ENCODE measurements around the gene CITED4. TPM values are rescaled to one million over a fixed set of nuclear protein-coding genes. Genes with fewer than 3 reads are reported as not detected.

The CITED4 gene
- total RNA-seq, 2 experiments from 2014 or later = 2.0 TPM; not detected in 1

GRCh38 chr1:40872276-40872675 lies 10.1 kb upstream of the CITED4 start:
- H3K79me2 ChIP-seq (ENCODE audit: insufficient read depth, low read depth, low read length) = no peaks in the 10 kb centered on the region
- ChIA-PET POLR2A (interaction anchor here (0.7 kb wide), 1 partner anchor 665 kb away, joined by 3 read pairs; no protein-coding TSS in a partner anchor), CTCF (ENCODE audit: unreplicated experiment) (no interaction called here)
- H4K20me1 ChIP-seq (ENCODE audit: insufficient read depth, low read length) = no peaks in the 10 kb centered on the region
- no peak overlapping the region for H3K4me2 ChIP-seq (ENCODE audit: low read length)
- no peak for DNase-seq (ENCODE audit: low spot score)
- no peaks in the 10 kb centered on the region for H3K36me3 ChIP-seq (ENCODE audit: insufficient read depth, low read length)
- intact Hi-C loops (cut with micrococcal nuclease; ENCODE audit: unreplicated experiment) = no loop called here
- H3K27ac ChIP-seq (ENCODE audit: low read depth, low read length, poor library complexity, severe bottlenecking) = no peak overlapping the region
- no peak for TF ChIP-seq EZH2phosphoT487 (IDR thresholded peaks at IDR 0.05; ENCODE audit: borderline replicate concordance, low read depth, low read length)
- no peak for TF ChIP-seq CTCF (conservative IDR thresholded peaks at IDR 0.05; ENCODE audit: low read length)
- no TSS peak for BruUV-seq (replicated peaks)
- H3K4me3 ChIP-seq (ENCODE audit: low read depth, low read length, poor library complexity, severe bottlenecking) = no peak overlapping the region
- no peak overlapping the region for H2AFZ ChIP-seq (ENCODE audit: low read length)
- peaks cover 4% of the 10 kb centered on the region; the same call in 1 of the 2 replicates for H3K9me3 ChIP-seq (ENCODE audit: low read length)
- no peaks in the 10 kb centered on the region for H3K9me2 ChIP-seq (ENCODE audit: insufficient read depth, low read length)
- no peaks in the 10 kb centered on the region for H3K4me1 ChIP-seq (ENCODE audit: insufficient read depth, low read length, poor library complexity, severe bottlenecking)

- H3K9me2 ChIP-seq (ENCODE audit: insufficient read depth, low read length) = no peaks in the 10 kb centered on the region
- BruUV-seq (replicated peaks) = no TSS peak
- no peaks in the 10 kb centered on the region for H3K36me3 ChIP-seq (ENCODE audit: insufficient read depth, low read length)
- no peaks in the 10 kb centered on the region for H3K79me2 ChIP-seq (ENCODE audit: insufficient read depth, low read depth, low read length)
- TF ChIP-seq EZH2phosphoT487 (IDR thresholded peaks at IDR 0.05; ENCODE audit: borderline replicate concordance, low read depth, low read length) (no peak), CTCF (conservative IDR thresholded peaks at IDR 0.05; ENCODE audit: low read length) (no peak)
- H3K4me2 ChIP-seq (ENCODE audit: low read length) = no peak overlapping the region
- intact Hi-C loops (cut with micrococcal nuclease; ENCODE audit: unreplicated experiment) = no loop called here
- no peaks in the 10 kb centered on the region for H4K20me1 ChIP-seq (ENCODE audit: insufficient read depth, low read length)
- DNase-seq (ENCODE audit: low spot score) = no peak
- H3K27ac ChIP-seq (ENCODE audit: low read depth, low read length, poor library complexity, severe bottlenecking) = no peak overlapping the region
- ChIA-PET POLR2A (interaction anchor here (0.6 kb wide), 1 partner anchor 10 kb away, joined by 3 read pairs; no protein-coding TSS in a partner anchor), CTCF (ENCODE audit: unreplicated experiment) (no interaction called here)
- no peak overlapping the region for H2AFZ ChIP-seq (ENCODE audit: low read length)
- no peak overlapping the region for H3K4me3 ChIP-seq (ENCODE audit: low read depth, low read length, poor library complexity, severe bottlenecking)
- no peaks in the 10 kb centered on the region for H3K4me1 ChIP-seq (ENCODE audit: insufficient read depth, low read length, poor library complexity, severe bottlenecking)
- no peaks in the 10 kb centered on the region for H3K9me3 ChIP-seq (ENCODE audit: low read length)
Observed at GRCh38 chr1:40870135-40870728, 8.1 kb upstream of the CITED4 start.

GRCh38 chr1:40868051-40868723 lies 6.0 kb upstream of the CITED4 start:
- POLR2A ChIA-PET = interaction anchor here (0.6 kb wide), 2 partner anchors 67 to 391 kb away, joined by 3 read pairs; no protein-coding TSS in a partner anchor

More at GRCh38 chr1:40868051-40868723, 6.0 kb upstream of the CITED4 start:
- Histone ChIP-seq H3K9me2 (ENCODE audit: insufficient read depth, low read length) (no peaks in the 10 kb centered on the region), H3K4me3 (ENCODE audit: low read depth, low read length, poor library complexity, severe bottlenecking) (no peak overlapping the region), H3K79me2 (ENCODE audit: insufficient read depth, low read depth, low read length) (no peaks in the 10 kb centered on the region), H4K20me1 (ENCODE audit: insufficient read depth, low read length) (no peaks in the 10 kb centered on the region), H3K4me1 (ENCODE audit: insufficient read depth, low read length, poor library complexity, severe bottlenecking) (no peaks in the 10 kb centered on the region), H2AFZ (ENCODE audit: low read length) (no peak overlapping the region), H3K27ac (ENCODE audit: low read depth, low read length, poor library complexity, severe bottlenecking) (no peak overlapping the region), H3K9me3 (ENCODE audit: low read length) (no peaks in the 10 kb centered on the region), H3K4me2 (ENCODE audit: low read length) (no peak overlapping the region), H3K36me3 (ENCODE audit: insufficient read depth, low read length) (no peaks in the 10 kb centered on the region)
- TF ChIP-seq CTCF (conservative IDR thresholded peaks at IDR 0.05; ENCODE audit: low read length) (no peak), EZH2phosphoT487 (IDR thresholded peaks at IDR 0.05; ENCODE audit: borderline replicate concordance, low read depth, low read length) (no peak)
- DNase-seq (ENCODE audit: low spot score) = no peak
- CTCF ChIA-PET (ENCODE audit: unreplicated experiment) = interaction anchor here (0.8 kb wide), 1 partner anchor 18 kb away, joined by 4 read pairs; no protein-coding TSS in a partner anchor
- intact Hi-C loops (cut with micrococcal nuclease; ENCODE audit: unreplicated experiment) = no loop called here
- BruUV-seq (replicated peaks) = no TSS peak
